ENCODE data around the gene GSTK1. TPM values are rescaled to one million over a fixed set of nuclear protein-coding genes. Genes with fewer than 3 reads are reported as not detected.
"Not testable (repeated sequence)": the region's sequence is repeated elsewhere in the genome, so short reads cannot be mapped to it uniquely, and the experiment has no call there.

The GSTK1 gene
- polyA plus RNA-seq (ENCODE audit: insufficient read length in 12 of 12): 100 to 1,000 TPM in 2 of 12 donors, 10 to 100 TPM in 9, not detected in 1; 72.2 to 111 (median 84.4) TPM
- long read RNA-seq, donor 1, transcript GSTK1-201 (8 exons, 1,044 nt): major isoform, 70 of 209 reads
- long read RNA-seq, donor 1, transcript GSTK1-207 (7 exons, 1,185 nt): minor isoform, 10 of 209 reads
- long read RNA-seq, donor 1, partial matches to known transcripts: 125 of 209 reads
- long read RNA-seq, donor 1, other reads (novel, unspliced or antisense): 0 of 209 reads
- long read RNA-seq, donor 2, transcript GSTK1-201 (8 exons, 1,044 nt): major isoform, 35 of 39 reads
- long read RNA-seq, donor 2, partial matches to known transcripts: 0 of 39 reads
- long read RNA-seq, donor 2, other reads (novel, unspliced or antisense): 0 of 39 reads
- long read RNA-seq, donor 3, transcript GSTK1-201 (8 exons, 1,044 nt): major isoform, 15 of 17 reads
- long read RNA-seq, donor 3, partial matches to known transcripts: 0 of 17 reads
- long read RNA-seq, donor 3, other reads (novel, unspliced or antisense): 0 of 17 reads
- long read RNA-seq, donor 4, transcript GSTK1-201 (8 exons, 1,044 nt): major isoform, 10 of 21 reads
- long read RNA-seq, donor 4, partial matches to known transcripts: 10 of 21 reads
- long read RNA-seq, donor 4, other reads (novel, unspliced or antisense): 0 of 21 reads
- long read RNA-seq, donor 5, transcript GSTK1-201 (8 exons, 1,044 nt): major isoform, 37 of 44 reads
- long read RNA-seq, donor 5, transcript GSTK1-207 (7 exons, 1,185 nt): minor isoform, 5 of 44 reads
- long read RNA-seq, donor 5, partial matches to known transcripts: 0 of 44 reads
- long read RNA-seq, donor 5, other reads (novel, unspliced or antisense): 0 of 44 reads
- long read RNA-seq, donor 6, transcript GSTK1-201 (8 exons, 1,044 nt): major isoform, 22 of 28 reads
- long read RNA-seq, donor 6, partial matches to known transcripts: 5 of 28 reads
- long read RNA-seq, donor 6, other reads (novel, unspliced or antisense): 0 of 28 reads
- long read RNA-seq, donor 7, transcript GSTK1-207 (7 exons, 1,185 nt): minor isoform, 5 of 35 reads
- long read RNA-seq, donor 7, transcript GSTK1-201 (8 exons, 1,044 nt): major isoform, 15 of 35 reads
- long read RNA-seq, donor 7, partial matches to known transcripts: 15 of 35 reads
- long read RNA-seq, donor 7, other reads (novel, unspliced or antisense): 0 of 35 reads
- long read RNA-seq, donor 8, transcript GSTK1-201 (8 exons, 1,044 nt): major isoform, 28 of 52 reads
- long read RNA-seq, donor 8, partial matches to known transcripts: 18 of 52 reads
- long read RNA-seq, donor 8, other reads (novel, unspliced or antisense): 0 of 52 reads
- long read RNA-seq, donor 9, transcript GSTK1-201 (8 exons, 1,044 nt): major isoform, 18 of 38 reads
- long read RNA-seq, donor 9, partial matches to known transcripts: 19 of 38 reads
- long read RNA-seq, donor 9, other reads (novel, unspliced or antisense): 0 of 38 reads
- long read RNA-seq, donor 10, transcript GSTK1-201 (8 exons, 1,044 nt): major isoform, 24 of 30 reads
- long read RNA-seq, donor 10, partial matches to known transcripts: 0 of 30 reads
- long read RNA-seq, donor 10, other reads (novel, unspliced or antisense): 0 of 30 reads
- long read RNA-seq, donor 11, transcript GSTK1-201 (8 exons, 1,044 nt): major isoform, 20 of 21 reads
- long read RNA-seq, donor 11, partial matches to known transcripts: 0 of 21 reads
- long read RNA-seq, donor 11, other reads (novel, unspliced or antisense): 0 of 21 reads

DNA sequence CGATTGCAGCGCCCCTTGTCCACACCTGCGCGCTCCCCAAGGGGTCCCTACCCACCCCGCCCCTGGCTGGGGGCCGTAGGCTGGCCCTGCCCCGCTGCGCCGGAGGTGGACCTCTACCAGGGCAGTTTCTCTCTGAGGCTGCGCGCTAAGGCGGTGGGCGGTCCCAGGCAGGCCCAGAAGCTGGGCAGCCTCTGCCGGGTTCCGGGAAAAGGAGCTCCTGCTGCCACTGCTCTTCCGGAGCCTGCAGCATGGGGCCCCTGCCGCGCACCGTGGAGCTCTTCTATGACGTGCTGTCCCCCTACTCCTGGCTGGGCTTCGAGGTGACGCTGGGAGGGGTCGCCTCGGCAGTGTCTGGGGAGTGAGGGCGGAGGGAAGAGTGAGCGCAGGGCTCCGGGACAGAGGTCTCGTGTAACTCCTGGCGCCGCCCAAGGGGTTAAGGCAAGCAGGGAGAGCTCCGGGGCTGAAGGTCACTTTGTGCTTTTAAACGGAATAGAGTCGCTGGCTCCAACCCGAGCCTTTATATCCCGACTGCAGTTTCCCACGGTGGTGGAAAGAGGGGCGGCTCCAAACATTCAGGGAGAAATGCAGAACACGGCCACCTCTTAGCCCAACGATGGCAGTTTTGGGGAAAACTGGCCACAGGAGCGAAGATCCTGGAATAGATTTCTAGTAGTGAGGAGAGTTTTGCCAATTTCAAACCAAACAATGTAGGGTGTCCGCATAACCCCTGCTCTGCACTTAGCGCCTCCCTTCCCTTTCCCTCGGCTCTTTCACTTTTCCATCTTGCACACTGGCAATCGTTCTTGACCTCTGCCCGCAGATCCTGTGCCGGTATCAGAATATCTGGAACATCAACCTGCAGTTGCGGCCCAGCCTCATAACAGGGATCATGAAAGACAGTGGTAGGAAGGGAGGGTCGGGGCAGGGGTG lies at the start of gene GSTK1:
Gene GSTK1 (plus strand): TSS at position 176 of the 930 bp plus-strand sequence. CDS start 73 bp downstream, at position 249.
- peak; percentile 77 for DNase-seq

DNA sequence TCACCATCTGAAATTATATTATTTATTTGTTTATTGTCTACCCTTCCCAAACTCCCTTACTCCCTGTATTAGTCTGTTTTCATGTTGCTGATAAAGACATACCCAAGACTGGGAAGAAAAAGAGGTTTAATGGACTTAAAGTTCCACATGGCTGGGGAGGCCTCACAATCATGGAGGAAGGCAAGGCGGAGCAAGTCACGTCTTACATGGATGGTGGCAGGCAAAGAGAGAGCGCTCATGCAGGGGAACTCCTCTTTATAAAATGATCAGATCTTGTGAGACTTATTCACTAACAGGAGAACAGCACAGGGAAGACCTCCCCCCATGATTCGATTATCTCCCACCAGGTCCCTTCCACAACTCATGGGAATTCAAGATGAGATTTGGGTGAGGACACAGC lies 49.8 kb upstream of the GSTK1 start:
- DNase-seq: not testable (repeated sequence)

DNA sequence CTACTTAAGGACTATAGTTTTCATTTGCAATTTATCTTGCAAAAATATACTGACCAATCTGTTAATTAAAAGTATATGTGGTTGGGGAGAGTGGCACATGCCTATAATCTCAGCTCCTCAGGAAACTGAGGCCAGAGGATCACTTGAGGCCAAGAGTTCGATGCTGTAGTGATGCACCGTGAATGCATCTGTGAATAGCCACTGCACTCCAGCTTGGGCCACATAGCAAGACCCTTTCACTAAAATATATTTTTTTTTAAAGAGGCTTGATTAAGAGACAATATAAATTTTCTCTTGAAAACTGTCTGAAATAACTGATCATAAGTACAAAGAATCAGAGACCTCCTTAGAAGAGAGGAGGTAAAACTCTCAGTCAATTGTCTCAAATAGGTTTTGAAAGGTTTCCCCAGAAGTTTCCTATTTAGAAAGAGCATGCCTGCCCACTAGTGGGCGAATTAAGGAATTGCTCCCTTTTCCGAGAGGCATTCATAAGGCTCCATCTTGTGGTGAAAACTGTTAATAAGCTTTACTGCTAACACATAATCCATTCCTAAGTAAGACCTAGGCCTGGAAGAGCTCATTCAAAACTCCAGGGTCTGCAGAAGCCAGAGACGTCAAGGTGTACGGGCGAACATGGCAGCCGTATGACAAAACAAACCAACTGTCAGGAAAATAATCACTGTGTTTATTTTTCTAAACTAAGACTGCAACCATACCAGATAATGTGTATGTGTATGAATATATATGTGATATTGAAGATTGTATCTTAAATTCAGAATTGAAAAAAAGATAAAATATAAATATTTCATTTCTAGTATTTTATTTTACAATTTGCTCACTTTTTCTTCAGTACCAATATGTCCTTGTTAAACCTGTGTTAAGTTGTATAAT lies 48.2 kb upstream of the GSTK1 start:
- peak; percentile 83 for DNase-seq

- DNase-seq: no peak
These were observed 47.1 kb upstream of the GSTK1 start for GRCh38 chr7:143216151-143216550.

- DNase-seq: no peak
These were observed 46.6 kb upstream of the GSTK1 start for GRCh38 chr7:143216686-143217085.

DNA sequence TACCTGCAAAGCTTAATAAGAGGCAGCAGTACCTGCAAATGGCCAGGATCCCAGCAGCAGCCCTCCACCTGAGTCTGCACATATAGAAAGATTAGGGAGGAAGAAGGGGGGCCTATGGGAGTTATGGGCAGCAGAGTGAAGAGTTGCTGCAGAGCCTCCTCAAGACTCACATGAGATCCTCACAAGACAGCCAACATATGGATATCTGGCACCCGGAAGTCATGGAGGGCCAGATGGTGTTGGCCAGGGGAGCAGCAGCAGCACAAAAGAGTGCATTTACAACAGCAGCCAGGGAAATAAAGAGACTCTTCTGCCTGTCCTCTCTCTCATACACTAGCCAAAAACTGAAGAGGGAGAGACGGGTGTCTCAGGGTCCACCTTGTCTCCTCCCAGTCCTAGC lies 45.4 kb upstream of the GSTK1 start:
- DNase-seq: no peak

GRCh38 chr7:143221286-143221685 lies 42.0 kb upstream of the GSTK1 start:
- peak; percentile 35 for DNase-seq

DNA sequence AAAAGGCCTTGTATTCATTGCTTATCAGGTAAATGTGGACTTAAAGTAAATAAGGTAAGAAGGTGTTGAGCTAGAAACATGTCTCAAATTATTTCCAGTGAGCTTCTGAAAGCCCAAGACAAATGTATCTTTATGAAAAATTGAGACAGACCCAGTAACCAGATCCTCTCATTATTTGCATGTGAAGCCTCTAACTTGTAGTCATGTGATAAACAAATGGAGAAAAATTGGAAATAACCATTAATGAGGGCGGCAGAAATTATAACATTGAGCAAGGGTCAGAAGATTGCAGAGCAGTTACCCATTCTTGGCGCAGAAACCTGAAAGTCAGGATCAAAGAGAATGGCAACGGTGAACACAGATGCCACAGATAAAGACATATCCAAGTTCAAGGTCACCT lies 41.5 kb upstream of the GSTK1 start, which contains the start of gene TAS2R40:
Gene TAS2R40 (plus strand): TSS at position 301 of the 400 bp plus-strand sequence. CDS start 42 bp downstream, at position 343.
- DNase-seq: no peak

DNA sequence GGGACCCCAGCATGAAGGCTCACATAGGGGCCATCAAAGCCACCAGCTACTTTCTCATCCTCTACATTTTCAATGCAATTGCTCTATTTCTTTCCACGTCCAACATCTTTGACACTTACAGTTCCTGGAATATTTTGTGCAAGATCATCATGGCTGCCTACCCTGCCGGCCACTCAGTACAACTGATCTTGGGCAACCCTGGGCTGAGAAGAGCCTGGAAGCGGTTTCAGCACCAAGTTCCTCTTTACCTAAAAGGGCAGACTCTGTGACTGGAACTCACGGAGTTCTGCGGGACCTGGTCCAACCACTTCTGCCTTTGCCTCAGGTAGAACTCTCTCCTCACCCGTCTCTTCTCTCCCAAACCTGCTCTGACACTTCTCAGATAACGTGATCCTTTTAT lies 40.5 kb upstream of the GSTK1 start:
- no peak for DNase-seq

GRCh38 chr7:143223784-143224183 lies 39.5 kb upstream of the GSTK1 start:
- DNase-seq: no peak

GRCh38 chr7:143225047-143225446 lies 38.2 kb upstream of the GSTK1 start:
- no peak for DNase-seq

DNA sequence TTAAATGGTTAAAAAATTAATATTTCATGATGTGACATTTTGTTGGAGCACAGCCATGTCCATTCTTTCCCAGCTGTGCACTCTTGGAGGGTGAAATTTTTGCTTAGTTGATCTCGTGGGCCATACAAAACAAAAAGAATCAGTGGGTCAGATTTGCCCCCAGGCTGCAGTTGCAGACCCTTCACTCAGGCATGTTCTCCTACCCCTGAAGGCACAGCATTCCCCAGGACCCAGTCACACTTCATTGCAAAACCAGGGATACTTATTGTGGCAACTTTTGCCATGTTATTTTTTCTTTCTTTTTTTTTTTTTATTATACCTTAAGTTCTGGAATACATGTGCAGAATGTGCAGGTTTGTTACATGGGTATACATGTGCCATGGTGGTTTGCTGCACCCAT lies 35.4 kb upstream of the GSTK1 start:
- DNase-seq: no peak

GRCh38 chr7:143229054-143229790 lies 34.0 kb upstream of the GSTK1 start:
- DNase-seq: no peak

GRCh38 chr7:143230602-143231457 lies 32.4 kb upstream of the GSTK1 start:
- DNase-seq: no peak

GRCh38 chr7:143233816-143234532 lies 29.3 kb upstream of the GSTK1 start:
- no peak for DNase-seq

DNA sequence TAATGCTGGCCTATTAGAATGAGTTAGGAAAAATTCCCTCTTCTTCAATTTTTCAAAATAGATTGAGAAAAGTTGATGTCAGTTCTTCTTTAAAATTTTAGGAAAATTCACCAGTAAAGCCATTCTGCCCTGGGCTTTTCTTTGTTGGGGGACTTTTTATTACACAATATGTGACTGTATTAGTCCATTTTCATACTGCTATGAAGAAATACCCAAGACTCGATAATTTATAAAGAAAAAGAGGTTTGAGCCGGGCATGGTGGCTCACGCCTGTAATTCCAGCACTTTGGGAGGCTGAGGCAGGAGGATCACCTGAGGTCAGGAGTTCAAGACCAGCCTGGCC lies 28.7 kb upstream of the GSTK1 start:
- no peak for DNase-seq

All from muscle of arm (tissue), 14 donors.